K562 (cell line): Measurements from ENCODE around the gene NMNAT2.

Source experiments
- CBX3 ChIP-seq, 2 experiments: IDR thresholded peaks; 1 replicate in 1 of 2; 2 replicates in 1 of 2; pipeline ENCODE4 v1.6.1; 2012; ENCODE audit warnings: inconsistent platforms in 2 of 2, low read length in 2 of 2, borderline replicate concordance in 1 of 2, control low read depth in 1 of 2
- CEBPG ChIP-seq, 3 experiments: fragments of 200-800 bp in 1 of 3; sonication (Bioruptor generic) in 1 of 3; sonication (generic) in 1 of 3; formaldehyde crosslinking in 1 of 3; IDR thresholded peaks in 2 of 3; conservative IDR thresholded peaks in 1 of 3; 2 replicates each; pipeline versions ENCODE4 v1.6.1 to v1.8.0; 2016 to 2022; ENCODE audit warnings: missing compliant biosample characterization in 2 of 3, missing genetic modification characterization in 2 of 3, mild to moderate bottlenecking in 1 of 3, missing genetic modification reagents in 1 of 3
- EHMT2 ChIP-seq: fragments of 450-650 bp; IDR thresholded peaks from 2 replicates; pipeline ENCODE4 v1.6.1; 2018; ENCODE audit warnings: antibody characterized with exemption
- EP300 ChIP-seq: IDR thresholded peaks from 2 replicates; pipeline ENCODE4 v1.6.1; 2012; ENCODE audit warnings: low read length, improper control_type of control experiment
- EZH2 ChIP-seq: IDR thresholded peaks from 2 replicates; pipeline ENCODE4 v1.6.1; 2012; ENCODE audit warnings: low read depth, mild to moderate bottlenecking, inconsistent platforms, low read length, borderline replicate concordance
- GATAD2A ChIP-seq: fragments of 450-650 bp; IDR thresholded peaks from 2 replicates; pipeline ENCODE4 v1.6.1; 2017
- GTF2F1 ChIP-seq: IDR thresholded peaks from 2 replicates; pipeline ENCODE4 v1.6.1; 2011; ENCODE audit warnings: low read depth, low read length, improper control_type of control experiment
- HNRNPLL ChIP-seq: fragments of 200-400 bp; formaldehyde crosslinking; IDR thresholded peaks from 2 replicates; pipeline ENCODE4 v1.6.1; 2017; ENCODE audit warnings: low read length, low read depth, mild to moderate bottlenecking; ENCODE audit not compliant: poor library complexity, severe bottlenecking
- HNRNPUL1 ChIP-seq: fragments of 200-400 bp; formaldehyde crosslinking; IDR thresholded peaks from 2 replicates; pipeline ENCODE4 v1.6.1; 2017; ENCODE audit warnings: low read length
- SP1 ChIP-seq: sonication (generic); formaldehyde crosslinking; IDR thresholded peaks from 2 replicates; pipeline ENCODE4 v1.8.1; 2022; ENCODE audit warnings: mild to moderate bottlenecking, missing genetic modification reagents
- USF2 ChIP-seq: sonication (generic); formaldehyde crosslinking; IDR thresholded peaks from 2 replicates; pipeline ENCODE4 v1.5.0; 2020; ENCODE audit warnings: missing genetic modification reagents
- ZNF3 ChIP-seq: fragments of 250-450 bp; sonication (Bioruptor Pico); IDR thresholded peaks from 2 replicates; pipeline ENCODE4 v1.5.0; 2021; ENCODE audit warnings: mild to moderate bottlenecking, moderate library complexity
- ZNF644 ChIP-seq: fragments of 200-800 bp; sonication (Bioruptor generic); IDR thresholded peaks from 2 replicates; pipeline ENCODE4 v1.6.1; 2016; ENCODE audit warnings: low read depth, missing genetic modification characterization, missing compliant biosample characterization

- no peak for TF ChIP-seq ZNF3 (CRISPR knock-in tag)
- TF ChIP-seq USF2 (CRISPR knock-in tag), result no peak
- no peak for TF ChIP-seq ZNF644 (tag)
- TF ChIP-seq CBX3 (IDR thresholded peaks at IDR 0.05; ENCODE audit: borderline replicate concordance in 1 of 2, low read length in 2 of 2), result no peak
- no peak for TF ChIP-seq SP1 (CRISPR knock-in tag)
- TF ChIP-seq GATAD2A, result no peak
- TF ChIP-seq GTF2F1, result no peak
- no peak for TF ChIP-seq EZH2
- no peak for TF ChIP-seq HNRNPUL1
- no peak for TF ChIP-seq CEBPG (CRISPR knock-in tag; IDR thresholded peaks at IDR 0.05)
- TF ChIP-seq CEBPG (tag; conservative IDR thresholded peaks at IDR 0.05 in 1 of 2, IDR thresholded peaks at IDR 0.05 in 1 of 2), result no peak
- TF ChIP-seq EHMT2, result no peak
- TF ChIP-seq HNRNPLL, result no peak
- no peak for TF ChIP-seq EP300
These were observed 27.6 kb downstream of the NMNAT2 start for GRCh38 chr1:183390561-183390960.
